HG03342 (cell line): ENCODE results near the gene GLIS1.

Experiments used
- ATAC-seq: cut with Tn5 transposase; IDR thresholded peaks from one replicate; pipeline ENCODE4 v1.9.1; 2021; ENCODE audit warnings: mild to moderate bottlenecking, moderate library complexity; ENCODE audit not compliant: unreplicated experiment

Gene GLIS1

DNA sequence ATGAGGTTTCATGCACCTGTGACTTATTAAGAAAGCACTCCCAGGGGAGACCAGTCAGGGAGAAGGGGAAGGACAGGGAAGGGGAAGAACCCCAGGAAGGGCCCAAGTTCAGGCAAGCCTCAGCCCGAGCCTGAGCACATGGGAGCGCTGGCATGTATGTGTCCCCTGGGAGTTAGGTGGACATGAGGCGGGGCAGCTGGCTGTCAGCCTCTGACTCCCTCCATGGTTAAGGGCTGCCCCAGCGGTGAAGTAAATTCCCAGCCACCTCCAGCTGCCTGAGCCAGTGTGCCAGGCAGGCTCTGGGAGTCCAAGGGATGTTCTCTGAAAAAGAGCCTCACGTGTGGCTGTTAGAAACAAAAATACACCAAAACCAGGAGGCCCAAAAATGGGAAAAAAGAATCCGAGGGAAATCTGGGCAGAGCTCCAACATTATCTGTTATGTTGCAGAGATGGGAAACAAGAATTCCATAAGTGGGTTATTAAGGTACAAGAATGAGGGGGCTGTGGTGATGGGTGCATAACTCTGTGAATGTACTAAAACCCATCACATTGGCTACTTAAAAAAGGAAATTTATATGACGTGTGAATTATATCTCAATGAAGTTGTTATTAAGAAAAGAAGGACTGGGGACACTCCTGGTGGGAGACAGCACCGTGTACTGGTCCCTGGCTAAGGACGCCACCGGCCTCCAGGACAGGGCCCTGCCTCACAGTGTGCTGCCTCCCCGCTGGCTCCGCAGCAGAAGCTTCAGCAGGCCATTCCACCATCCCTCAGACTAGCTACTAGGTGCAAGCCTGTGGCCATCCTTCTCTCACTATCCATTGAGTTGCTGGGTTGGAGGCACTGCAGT, 261.1 kb downstream of the GLIS1 start:
- no peak for ATAC-seq

GRCh38 chr1:53476579-53476978, 262.4 kb downstream of the GLIS1 start:
- ATAC-seq, result no peak

DNA sequence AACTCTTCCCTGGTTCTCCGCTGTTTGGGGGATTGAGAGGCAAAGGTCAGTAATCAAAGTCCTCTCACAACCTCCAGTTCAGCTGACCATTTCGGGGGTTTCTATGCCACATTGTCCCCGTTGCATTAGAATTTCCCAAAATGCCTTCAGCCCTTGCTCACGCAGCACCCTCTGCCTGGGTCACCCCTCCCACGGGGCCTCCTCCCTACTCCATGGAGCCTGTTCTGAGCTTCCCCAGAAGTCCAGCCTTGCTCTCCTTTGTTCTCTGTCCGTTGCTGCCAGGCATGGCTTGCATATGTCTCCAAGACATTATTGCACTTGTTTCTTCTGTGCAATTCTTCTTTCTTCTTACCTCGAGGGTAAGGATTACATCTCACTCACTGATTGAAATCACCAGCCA, 263.3 kb downstream of the GLIS1 start:
- no peak for ATAC-seq

DNA sequence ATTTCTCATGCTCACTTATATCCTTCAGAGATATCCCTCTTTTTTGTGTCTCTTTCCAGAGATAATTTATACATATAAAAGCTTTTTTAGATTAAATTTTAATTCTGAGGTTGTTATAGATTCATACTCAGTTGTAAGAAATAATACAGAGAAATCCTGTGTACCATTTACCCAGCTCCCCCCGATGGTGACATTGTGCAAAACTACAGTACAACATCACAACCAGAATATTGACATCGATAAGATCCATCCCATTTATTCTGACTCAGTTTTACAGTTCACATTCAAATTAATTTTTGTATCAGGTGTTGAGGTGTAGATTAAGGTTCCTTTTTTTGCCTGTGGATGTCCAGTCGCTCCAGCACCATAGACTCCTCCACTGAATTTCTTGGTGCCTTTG, 265.5 kb downstream of the GLIS1 start:
- ATAC-seq, result no peak

DNA sequence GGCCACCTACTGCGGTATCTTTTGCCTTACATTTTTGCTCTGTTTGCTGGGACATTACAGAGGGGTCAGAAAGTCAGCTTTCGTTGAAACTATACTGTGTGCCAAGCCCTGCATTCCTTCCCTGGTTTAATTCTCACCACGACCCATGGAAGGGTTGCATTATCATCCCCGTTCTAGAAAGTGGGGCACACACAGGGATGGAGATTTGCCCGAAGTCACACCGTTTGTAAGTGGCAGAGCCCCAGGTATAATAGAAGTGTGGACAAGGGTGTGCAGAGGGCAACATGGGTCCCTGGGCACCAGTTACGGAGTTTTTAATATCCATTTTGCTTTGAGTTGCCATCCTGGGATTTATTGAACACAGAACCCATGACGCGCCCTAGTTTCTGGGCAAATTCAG, 268.0 kb downstream of the GLIS1 start:
- ATAC-seq, result no peak

DNA sequence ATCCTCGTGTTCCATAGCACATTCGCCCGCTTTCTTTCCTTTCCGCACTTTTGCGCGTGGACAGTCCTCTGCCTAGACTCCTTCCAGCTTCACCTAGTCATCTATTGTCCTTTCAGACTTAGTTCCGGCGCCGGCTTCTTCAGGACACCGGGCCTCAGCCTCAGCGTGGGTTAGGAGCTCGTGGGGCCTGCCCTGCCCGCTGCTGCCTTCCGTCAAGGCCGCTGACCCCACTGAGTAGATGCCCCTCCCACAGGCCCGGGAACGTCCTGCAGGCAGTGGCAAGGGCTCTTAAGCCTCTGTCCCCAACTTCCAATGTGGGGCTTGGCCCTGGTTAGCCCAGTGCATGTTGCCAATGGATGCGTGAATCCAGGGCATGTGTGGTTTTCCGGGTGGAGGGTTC, 268.4 kb downstream of the GLIS1 start:
- no peak for ATAC-seq

GRCh38 chr1:53470155-53470554, 268.8 kb downstream of the GLIS1 start:
- no peak for ATAC-seq

GRCh38 chr1:53469373-53469772, 269.6 kb downstream of the GLIS1 start:
- no peak for ATAC-seq

DNA sequence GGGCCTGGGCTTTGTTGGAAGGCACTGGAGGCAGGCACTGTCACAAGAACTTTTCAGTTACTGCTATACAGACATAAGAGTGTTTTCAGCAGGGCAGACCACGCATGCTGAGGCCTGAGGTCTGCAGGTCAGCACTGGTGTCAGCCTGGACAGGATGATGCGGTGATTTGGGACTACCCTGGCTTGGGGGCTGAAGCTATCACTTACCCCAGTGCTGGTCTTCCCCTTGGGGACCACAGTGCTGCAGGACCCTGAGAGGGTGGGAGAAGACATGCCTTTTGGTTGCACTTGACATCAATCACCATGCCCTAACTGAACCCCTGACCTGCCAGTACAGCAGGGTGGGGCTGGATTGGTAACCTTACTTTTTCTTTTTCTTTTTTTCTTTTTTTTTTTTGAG, 270.6 kb downstream of the GLIS1 start:
- no peak for ATAC-seq

DNA sequence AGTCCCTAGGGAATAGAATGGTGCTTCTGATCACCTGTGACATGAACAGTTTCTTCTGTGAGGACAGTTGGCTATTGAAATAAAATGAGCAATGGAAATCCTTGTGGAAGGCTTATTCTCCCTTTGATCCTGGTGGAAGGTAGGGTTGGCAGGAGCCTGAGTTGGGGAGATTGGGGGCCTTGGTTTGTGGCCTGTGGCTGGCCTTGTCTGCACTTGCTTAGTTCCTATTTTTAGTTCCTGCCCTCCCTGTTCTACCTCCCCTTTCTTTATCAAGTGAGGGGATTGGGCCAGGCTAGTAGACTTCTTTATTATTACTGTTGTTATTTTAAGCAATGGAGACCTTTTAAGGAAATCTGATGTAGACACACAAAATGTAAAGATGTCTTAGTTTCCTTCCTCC, 271.6 kb downstream of the GLIS1 start:
- ATAC-seq, result no peak

DNA sequence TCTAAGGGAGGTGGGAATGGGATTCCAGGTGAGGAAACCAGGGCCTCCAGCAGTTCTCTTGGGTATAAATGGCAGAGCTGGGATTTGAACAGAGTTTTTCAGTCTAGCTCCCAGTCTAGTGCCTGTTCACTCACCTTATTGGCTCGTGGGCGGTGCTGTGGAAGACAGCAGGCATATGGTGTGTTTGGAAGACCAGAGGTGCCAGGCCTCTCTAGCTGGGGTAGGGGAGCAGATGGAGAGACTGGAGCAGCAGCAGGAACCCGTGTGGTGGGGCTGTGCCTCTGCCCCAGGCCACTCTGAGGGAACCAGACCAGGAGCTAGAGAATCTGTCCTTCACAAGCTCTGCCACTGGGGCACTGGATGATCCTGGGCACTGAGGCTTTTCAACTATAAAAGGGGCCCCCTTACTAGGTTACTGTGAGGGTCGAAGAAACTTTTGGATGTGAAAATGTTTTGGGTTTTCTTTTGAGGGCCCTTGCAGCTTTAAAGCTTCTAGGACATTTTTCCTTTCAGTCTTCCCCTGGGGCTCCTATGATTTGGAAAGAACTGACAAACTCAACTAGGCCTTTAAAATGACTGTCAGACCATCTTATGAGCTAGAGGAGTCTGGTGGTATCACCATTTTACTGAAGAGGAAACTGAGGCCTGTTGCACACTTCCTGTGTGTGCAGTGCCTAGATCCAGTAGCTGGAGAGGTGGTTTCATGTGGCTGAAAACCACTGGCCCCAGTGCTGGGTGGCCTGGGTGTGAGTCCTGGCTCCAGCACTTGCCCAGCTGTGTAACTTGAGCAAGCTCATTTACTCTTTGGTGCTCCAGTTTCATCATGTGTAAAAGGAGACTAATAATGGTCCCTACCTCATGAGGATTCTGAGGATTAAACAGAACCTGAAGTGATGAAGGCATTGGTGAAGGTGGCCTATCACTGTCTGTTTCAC, 273.7 kb downstream of the GLIS1 start:
- no peak for ATAC-seq

- no peak for ATAC-seq
These were observed 274.7 kb downstream of the GLIS1 start for GRCh38 chr1:53463961-53464899.

GRCh38 chr1:53462769-53463501, 276.0 kb downstream of the GLIS1 start:
- ATAC-seq, result no peak

GRCh38 chr1:53462193-53462592, 276.8 kb downstream of the GLIS1 start:
- no peak for ATAC-seq

GRCh38 chr1:53461323-53462044, 277.5 kb downstream of the GLIS1 start:
- no peak for ATAC-seq

DNA sequence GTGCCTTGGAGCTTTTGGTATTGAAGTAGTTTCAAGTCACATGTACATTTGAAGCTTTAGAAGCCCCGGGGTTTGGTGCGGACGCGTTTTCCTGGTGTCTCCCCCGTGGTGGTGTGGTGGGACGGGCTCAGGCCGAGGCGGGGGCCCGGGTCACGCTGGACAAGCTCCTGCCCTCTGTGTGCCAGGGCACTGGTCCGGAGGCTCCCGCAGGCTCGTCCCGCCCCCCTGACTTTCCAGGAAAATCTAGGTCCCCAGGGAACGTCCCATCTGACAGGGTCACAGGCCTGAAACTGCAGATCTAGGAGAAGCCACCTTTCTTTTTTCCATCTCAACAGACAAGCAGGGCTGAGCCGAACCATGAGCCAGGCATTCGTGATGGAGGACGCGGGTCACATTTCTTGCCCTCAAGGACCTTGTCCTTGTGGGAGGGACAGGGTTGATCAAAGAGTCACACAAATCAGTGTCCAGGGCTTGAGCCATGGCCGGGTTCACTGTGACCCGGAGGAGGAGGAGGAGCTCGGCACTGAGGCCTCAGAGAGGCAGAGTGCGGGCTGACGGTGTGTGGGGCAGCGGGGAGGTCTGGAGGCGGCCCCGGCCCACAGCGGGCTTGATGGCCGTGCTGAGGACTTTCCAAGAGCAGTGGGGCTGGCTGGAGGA, 278.2 kb downstream of the GLIS1 start:
- no peak for ATAC-seq

GRCh38 chr1:53460211-53460634, 278.7 kb downstream of the GLIS1 start:
- no peak for ATAC-seq

GRCh38 chr1:53459321-53460175, 279.4 kb downstream of the GLIS1 start, which contains the start of gene DMRTB1:
Gene DMRTB1, plus strand, starts transcription at chr1:53459399. Its CDS starts 55 bp downstream, at chr1:53459454.
- ATAC-seq, result no peak
